Lower leg skin (tissue), 4 donors: ENCODE results near the gene MYH9. TPM values are rescaled to one million over a fixed set of nuclear protein-coding genes. Genes with fewer than 3 reads are reported as not detected.
A peak's percentile ranks its signal among the peaks of the same experiment; 100 is the strongest.

Source experiments
- DNase-seq, 2 donors: peaks; one replicate each; pipeline ENCODE4 v3.0.0-alpha.2; 2019; ENCODE audit warnings: low spot score in 2 of 2
- H3K4me3 ChIP-seq: fragments of 200-600 bp; sonication (generic); 2 replicates; pipeline ENCODE4 v1.5.1; 2017; ENCODE audit warnings: mild to moderate bottlenecking, low read depth; ENCODE audit not compliant: poor library complexity, severe bottlenecking
- CTCF ChIP-seq, 3 donors: fragments of 450-650 bp; IDR thresholded peaks; one replicate each; pipeline ENCODE4 v1.5.1; 2016; ENCODE audit warnings: antibody characterized with exemption in 3 of 3, mild to moderate bottlenecking in 3 of 3, moderate library complexity in 2 of 3
- POLR2A ChIP-seq, 2 donors: fragments of 450-650 bp; IDR thresholded peaks; one replicate each; pipeline ENCODE4 v1.6.1; 2016 to 2017; ENCODE audit warnings: antibody characterized with exemption in 2 of 2, mild to moderate bottlenecking in 1 of 2, moderate library complexity in 1 of 2
- WGBS, 2 donors: methylation state at CpG; one replicate each; pipeline ENCODE4 v1.1.5; 2018; 5-methylcytosine and 5-hydroxymethylcytosine counted together
- intact Hi-C: fragments of 100-400 bp; cut with DNase I; formaldehyde crosslinking; loops from one replicate; pipeline ENCODE4 v1.15.0; 2023; ENCODE audit warnings: low total_unique reads
- total RNA-seq, 4 donors: library from RNA; depleted of rRNA; stranded (reverse); fragments of >200 nt; gene quantifications; one replicate each; pipeline ENCODE4 v1.1.0, GENCODE V29; 2016

The MYH9 gene
- total RNA-seq, 4 donors from 2014 or later: 258 to 335 (median 307) TPM

- H3K4me3 ChIP-seq: no peak overlapping the region
- 80 to 87% methylated on average over 3 of the region's 3 CpGs for WGBS, 2 donors
Measured at GRCh38 chr22:36376265-36376664, 11.5 kb downstream of the MYH9 start.

GRCh38 chr22:36375071-36375980, 12.4 kb downstream of the MYH9 start:
- intact Hi-C loops: no loop called here
- no peak for TF ChIP-seq CTCF (IDR thresholded peaks at IDR 0.05)
- no peak for TF ChIP-seq POLR2A (IDR thresholded peaks at IDR 0.05)
- 51 to 54% methylated on average over 9 of the region's 9 CpGs for WGBS, 2 donors
- H3K4me3 ChIP-seq: no peak overlapping the region
- no peak for DNase-seq

More at GRCh38 chr22:36376265-36376664, 11.5 kb downstream of the MYH9 start:
- intact Hi-C loops: no loop called here
- no peak for DNase-seq
- no peak for TF ChIP-seq CTCF (IDR thresholded peaks at IDR 0.05)
- TF ChIP-seq POLR2A (IDR thresholded peaks at IDR 0.05): no peak

- no peak for TF ChIP-seq POLR2A (IDR thresholded peaks at IDR 0.05)
- TF ChIP-seq CTCF (IDR thresholded peaks at IDR 0.05): no peak
- intact Hi-C loops: no loop called here
- DNase-seq: no peak
- 46 to 51% methylated on average over 11 of the region's 11 CpGs for WGBS, 2 donors
- no peak overlapping the region for H3K4me3 ChIP-seq
Measured at GRCh38 chr22:36374603-36375024, 13.2 kb downstream of the MYH9 start.

GRCh38 chr22:36373258-36373579, 14.5 kb downstream of the MYH9 start:
- 21 to 26% methylated on average over 7 of the region's 7 CpGs for WGBS, 2 donors
- intact Hi-C loops: no loop called here
- no peak for TF ChIP-seq CTCF (IDR thresholded peaks at IDR 0.05)
- TF ChIP-seq POLR2A (IDR thresholded peaks at IDR 0.05): no peak
- H3K4me3 ChIP-seq: no peak overlapping the region
- peak in 1 of 2 donors; percentile 93 for DNase-seq

GRCh38 chr22:36371920-36372319, 15.8 kb downstream of the MYH9 start:
- no peak overlapping the region for H3K4me3 ChIP-seq
- intact Hi-C loops: no loop called here
- 87 to 90% methylated on average over 2 of the region's 2 CpGs for WGBS, 2 donors
- no peak for TF ChIP-seq CTCF (IDR thresholded peaks at IDR 0.05)
- TF ChIP-seq POLR2A (IDR thresholded peaks at IDR 0.05): no peak
- no peak for DNase-seq
